ENCODE data around the gene NAALAD2. TPM values are rescaled to one million over a fixed set of nuclear protein-coding genes. Genes with fewer than 3 reads are reported as not detected.

NAALAD2 gene
- total RNA-seq, 1 experiment from 2014 or later, result 142 TPM

GRCh38 chr11:90228056-90228455, 93.6 kb downstream of the NAALAD2 start:
- POLR2A ChIA-PET, result no interaction called here
- intact Hi-C loops (cut with micrococcal nuclease; ENCODE audit: unreplicated experiment), result no loop called here
- no peak for DNase-seq
- no peaks in the 10 kb centered on the region for H3K27me3 ChIP-seq (replicated peaks; ENCODE audit: control insufficient read depth, insufficient read depth, low read length)
- no peaks in the 10 kb centered on the region for H3K27me3 Mint-ChIP-seq (ENCODE audit: insufficient read depth, unreplicated experiment)
- H3K4me1 Mint-ChIP-seq (ENCODE audit: low read depth, unreplicated experiment), result peaks cover 23% of the 10 kb centered on the region
- no peak overlapping the region for H3K4me3 ChIP-seq (ENCODE audit: low read depth, low read length)
- peaks cover 28% of the 10 kb centered on the region for H3K9me3 Mint-ChIP-seq (ENCODE audit: unreplicated experiment)
- no peak overlapping the region for H3K27ac Mint-ChIP-seq (ENCODE audit: unreplicated experiment)
- H3K9me3 ChIP-seq, result peaks cover 4% of the 10 kb centered on the region
- TF ChIP-seq CTCF (IDR thresholded peaks at IDR 0.05; ENCODE audit: insufficient read depth in 1 of 2, low read depth in 1 of 2, low read length in 1 of 2, severe bottlenecking in 1 of 2, unreplicated experiment in 1 of 2), result no peak
- CTCF ChIA-PET, result no interaction called here
- BruUV-seq (replicated peaks), result no TSS peak
- H3K36me3 Mint-ChIP-seq (ENCODE audit: insufficient read depth, unreplicated experiment), result peaks cover 8% of the 10 kb centered on the region
- no peak overlapping the region for H3K4me3 Mint-ChIP-seq (ENCODE audit: unreplicated experiment)
- peaks cover 34% of the 10 kb centered on the region for H3K4me1 ChIP-seq
- H3K36me3 ChIP-seq (ENCODE audit: control insufficient read depth, insufficient read depth, low read length), result no peaks in the 10 kb centered on the region

- peaks cover 28% of the 10 kb centered on the region for H3K9me3 Mint-ChIP-seq (ENCODE audit: unreplicated experiment)
- Histone ChIP-seq H3K4me1 (peaks cover 38% of the 10 kb centered on the region), H3K9me3 (peaks cover 4% of the 10 kb centered on the region), H3K27me3 (replicated peaks; ENCODE audit: control insufficient read depth, insufficient read depth, low read length) (no peaks in the 10 kb centered on the region), H3K36me3 (ENCODE audit: control insufficient read depth, insufficient read depth, low read length) (no peaks in the 10 kb centered on the region), H3K4me3 (ENCODE audit: low read depth, low read length) (no peak overlapping the region)
- peaks cover 4% of the 10 kb centered on the region for H3K36me3 Mint-ChIP-seq (ENCODE audit: insufficient read depth, unreplicated experiment)
- CTCF ChIA-PET, result no interaction called here
- H3K4me1 Mint-ChIP-seq (ENCODE audit: low read depth, unreplicated experiment), result peaks cover 31% of the 10 kb centered on the region
- intact Hi-C loops (cut with micrococcal nuclease; ENCODE audit: unreplicated experiment), result no loop called here
- H3K27me3 Mint-ChIP-seq (ENCODE audit: insufficient read depth, unreplicated experiment), result no peaks in the 10 kb centered on the region
- H3K4me3 Mint-ChIP-seq (ENCODE audit: unreplicated experiment), result no peak overlapping the region
- no peak for DNase-seq
- POLR2A ChIA-PET, result no interaction called here
- BruUV-seq (replicated peaks), result no TSS peak
- H3K27ac Mint-ChIP-seq (ENCODE audit: unreplicated experiment), result no peak overlapping the region
- no peak for TF ChIP-seq CTCF (IDR thresholded peaks at IDR 0.05; ENCODE audit: insufficient read depth in 1 of 2, low read depth in 1 of 2, low read length in 1 of 2, severe bottlenecking in 1 of 2, unreplicated experiment in 1 of 2)
Observed at GRCh38 chr11:90229791-90230190, 95.3 kb downstream of the NAALAD2 start.

- no peak overlapping the region for H3K4me3 ChIP-seq (ENCODE audit: low read depth, low read length)
- POLR2A ChIA-PET, result interaction anchor here (0.7 kb wide), 1 partner anchor 12 kb away, joined by 3 read pairs; no protein-coding TSS in a partner anchor
- no peaks in the 10 kb centered on the region for H3K27me3 ChIP-seq (replicated peaks; ENCODE audit: control insufficient read depth, insufficient read depth, low read length)
- Mint-ChIP-seq H3K9me3 (ENCODE audit: unreplicated experiment) (peaks cover 25% of the 10 kb centered on the region), H3K4me3 (ENCODE audit: unreplicated experiment) (peak overlapping the region; percentile 47), H3K4me1 (ENCODE audit: low read depth, unreplicated experiment) (peaks cover 45% of the 10 kb centered on the region), H3K27me3 (ENCODE audit: insufficient read depth, unreplicated experiment) (no peaks in the 10 kb centered on the region), H3K36me3 (ENCODE audit: insufficient read depth, unreplicated experiment) (peaks cover 6% of the 10 kb centered on the region), H3K27ac (ENCODE audit: unreplicated experiment) (peak overlapping the region; percentile 83)
- TF ChIP-seq CTCF (IDR thresholded peaks at IDR 0.05; ENCODE audit: insufficient read depth in 1 of 2, low read depth in 1 of 2, low read length in 1 of 2, severe bottlenecking in 1 of 2, unreplicated experiment in 1 of 2), result no peak
- DNase-seq, result peak; percentile 24 to 59
- intact Hi-C loops (cut with micrococcal nuclease; ENCODE audit: unreplicated experiment), result loop anchor here (1.0 kb wide), 1 partner anchor 12 kb away; the partner anchor contains the start of gene CHORDC1
- no TSS peak for BruUV-seq (replicated peaks)
- H3K36me3 ChIP-seq (ENCODE audit: control insufficient read depth, insufficient read depth, low read length), result no peaks in the 10 kb centered on the region; the same call in 1 of the 2 replicates
- peaks cover 43% of the 10 kb centered on the region for H3K4me1 ChIP-seq
- CTCF ChIA-PET, result no interaction called here
- H3K9me3 ChIP-seq, result peaks cover 4% of the 10 kb centered on the region
Observed at GRCh38 chr11:90234977-90235376, 100.5 kb downstream of the NAALAD2 start.
